IPS-18c (cell line): Measurements from ENCODE around the gene TRPV2.
"Not testable (repeated sequence)": the region's sequence is repeated elsewhere in the genome, so short reads cannot be mapped to it uniquely, and the experiment has no call there.

Experiments
- H3K4me3 ChIP-seq: 2 replicates; pipeline ENCODE4 v1.7.0; 2013; ENCODE audit warnings: low read depth, mild to moderate bottlenecking, low read length, moderate library complexity; ENCODE audit not compliant: insufficient read depth
- H3K9me3 ChIP-seq: one replicate; pipeline ENCODE4 v1.6.1; 2013; ENCODE audit warnings: mild to moderate bottlenecking, low read length, moderate library complexity; ENCODE audit not compliant: control insufficient read depth, insufficient read depth

Gene TRPV2

DNA sequence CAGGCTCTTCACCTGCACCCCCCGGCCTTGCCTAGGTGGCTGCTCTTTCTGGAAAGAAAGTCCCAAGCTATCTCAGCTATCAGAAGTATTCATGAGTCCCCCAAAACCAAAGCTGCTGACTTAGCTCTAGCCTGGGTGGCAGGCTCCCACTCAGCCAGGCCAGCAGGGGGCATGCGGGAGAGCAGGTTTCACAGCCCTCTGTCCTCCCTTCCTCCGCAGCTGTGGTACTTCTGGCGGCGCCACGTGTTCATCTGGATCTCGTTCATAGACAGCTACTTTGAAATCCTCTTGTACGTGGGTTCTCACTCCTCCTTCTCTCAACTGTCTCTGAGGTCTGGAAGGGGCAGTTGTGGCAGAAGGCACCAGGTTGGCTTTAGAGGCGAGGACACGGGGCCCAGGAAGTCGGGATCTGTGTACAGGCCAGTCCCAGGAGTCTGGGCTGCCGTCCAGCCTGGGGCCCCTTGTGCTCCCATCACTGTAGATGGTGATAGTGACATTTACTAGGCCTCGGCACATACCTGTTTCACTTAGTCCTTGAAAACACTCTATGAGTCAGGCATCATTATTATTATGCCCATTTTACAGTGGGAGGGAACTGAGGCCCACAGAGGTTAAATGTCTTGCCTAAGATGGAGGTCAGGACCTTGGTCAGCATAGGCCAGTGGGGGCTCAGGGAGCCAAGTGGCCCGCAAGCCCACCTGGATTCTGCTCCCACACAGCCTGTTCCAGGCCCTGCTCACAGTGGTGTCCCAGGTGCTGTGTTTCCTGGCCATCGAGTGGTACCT is 12.9 kb downstream of the TRPV2 start:
- Histone ChIP-seq H3K4me3 (no peak overlapping the region), H3K9me3 (no peaks in the 10 kb centered on the region)

- H3K4me3 ChIP-seq, result no peak overlapping the region
Observed at GRCh38 chr17:16429083-16429482, 13.7 kb downstream of the TRPV2 start.

GRCh38 chr17:16430650-16431049 is 15.3 kb downstream of the TRPV2 start:
- H3K4me3 ChIP-seq, result no peak overlapping the region
- H3K9me3 ChIP-seq, result no peaks in the 10 kb centered on the region

More at GRCh38 chr17:16429083-16429482, 13.7 kb downstream of the TRPV2 start:
- H3K9me3 ChIP-seq, result no peaks in the 10 kb centered on the region

GRCh38 chr17:16432017-16432416 is 16.6 kb downstream of the TRPV2 start:
- H3K9me3 ChIP-seq, result no peaks in the 10 kb centered on the region
- H3K4me3 ChIP-seq, result no peak overlapping the region

GRCh38 chr17:16433514-16433913 is 18.1 kb downstream of the TRPV2 start:
- no peaks in the 10 kb centered on the region for H3K9me3 ChIP-seq

GRCh38 chr17:16434662-16435061 is 19.3 kb downstream of the TRPV2 start:
- Histone ChIP-seq H3K4me3 (no peak overlapping the region), H3K9me3 (no peaks in the 10 kb centered on the region)

More at GRCh38 chr17:16433514-16433913, 18.1 kb downstream of the TRPV2 start:
- no peak overlapping the region for H3K4me3 ChIP-seq

DNA sequence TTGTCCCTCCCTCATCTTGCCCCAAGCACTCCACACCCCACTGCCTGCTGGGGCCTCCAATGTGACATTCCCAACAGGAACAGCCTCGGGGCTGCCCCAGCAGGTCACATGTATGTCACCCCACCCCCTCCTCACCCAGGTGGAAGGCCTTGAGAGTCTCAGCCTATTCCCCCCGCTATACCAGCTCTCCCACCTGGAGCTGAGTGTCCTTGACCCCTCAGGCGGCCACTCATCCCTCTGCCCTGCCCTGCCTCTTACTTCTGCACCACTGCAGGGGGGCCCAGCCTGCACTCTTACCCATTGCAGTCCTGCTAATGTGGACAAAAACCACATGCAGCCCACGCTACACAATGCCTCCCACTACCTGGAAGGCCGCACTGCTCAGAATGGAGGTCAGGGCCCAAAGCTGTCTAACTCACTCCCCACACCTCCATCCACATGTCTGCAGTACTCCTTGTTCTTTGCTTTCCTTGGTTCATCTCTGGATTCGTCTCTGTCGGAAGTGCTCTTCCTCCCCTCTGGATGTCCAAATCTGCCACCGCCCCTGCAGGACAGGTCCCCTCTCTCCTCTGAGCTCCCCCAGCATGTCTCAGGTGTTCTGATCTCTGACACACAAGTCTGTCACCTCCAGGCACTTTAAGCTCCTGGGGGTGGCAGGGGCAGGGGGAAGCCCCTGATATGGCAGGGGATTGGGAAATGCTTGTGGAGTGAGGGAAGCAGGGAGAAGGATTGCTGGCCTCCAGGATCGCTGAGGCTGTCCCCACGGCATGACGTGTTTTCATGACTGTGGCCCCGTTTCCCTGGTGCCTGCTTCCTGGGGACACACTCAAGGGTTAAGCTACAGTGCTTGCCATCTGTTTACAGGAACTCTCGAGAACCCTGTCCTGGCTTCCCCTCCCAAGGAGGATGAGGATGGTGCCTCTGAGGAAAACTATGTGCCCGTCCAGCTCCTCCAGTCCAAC is 20.8 kb downstream of the TRPV2 start:
- H3K4me3 ChIP-seq, result no peak overlapping the region

DNA sequence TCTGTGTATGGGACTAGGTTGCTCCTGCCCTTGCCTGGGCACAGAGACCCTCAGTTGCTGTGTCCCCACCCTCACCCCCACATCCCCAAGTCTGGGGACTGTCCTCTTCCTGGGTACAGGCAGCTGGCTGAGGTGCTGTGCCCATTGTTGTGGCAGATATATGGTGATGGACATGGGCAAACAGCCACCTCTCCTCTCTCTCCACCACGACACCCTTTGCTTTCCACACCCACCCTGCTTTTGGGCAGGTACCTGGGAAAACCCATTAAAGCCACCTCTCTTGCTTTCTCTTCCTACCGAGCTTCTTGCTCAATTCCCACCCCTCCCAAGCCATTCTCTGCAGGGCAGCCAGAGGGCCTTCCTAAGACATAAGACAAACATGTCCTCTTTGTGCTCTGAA is 21.7 kb downstream of the TRPV2 start:
- no peak overlapping the region for H3K4me3 ChIP-seq
- no peaks in the 10 kb centered on the region for H3K9me3 ChIP-seq

More for the DNA sequence above, 20.8 kb downstream of the TRPV2 start:
- H3K9me3 ChIP-seq, result no peaks in the 10 kb centered on the region

DNA sequence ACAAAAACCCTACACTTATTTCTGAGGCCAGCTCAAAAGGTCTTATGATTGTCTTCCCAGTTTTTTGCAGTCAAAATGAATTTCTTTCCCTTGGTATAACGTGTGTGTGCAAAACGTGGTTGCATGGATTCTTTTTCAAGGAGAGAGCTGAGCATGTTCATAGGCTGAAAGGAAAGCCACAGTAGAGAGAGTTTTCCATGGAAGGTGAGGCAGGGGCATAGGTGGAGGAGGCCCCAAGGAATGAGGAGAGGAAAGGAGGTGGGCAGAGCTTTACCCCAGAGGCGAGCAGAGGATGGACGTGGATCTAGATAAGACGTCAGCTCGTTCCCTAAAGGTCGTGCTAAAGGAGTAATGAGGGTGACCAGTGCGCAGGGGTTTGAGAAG is 22.8 kb downstream of the TRPV2 start:
- Histone ChIP-seq H3K4me3 (peak overlapping the region; percentile 62), H3K9me3 (no peaks in the 10 kb centered on the region)

GRCh38 chr17:16438557-16439302 is 23.4 kb downstream of the TRPV2 start:
- Histone ChIP-seq H3K4me3 (peak overlapping the region; percentile 97), H3K9me3 (no peaks in the 10 kb centered on the region)

DNA sequence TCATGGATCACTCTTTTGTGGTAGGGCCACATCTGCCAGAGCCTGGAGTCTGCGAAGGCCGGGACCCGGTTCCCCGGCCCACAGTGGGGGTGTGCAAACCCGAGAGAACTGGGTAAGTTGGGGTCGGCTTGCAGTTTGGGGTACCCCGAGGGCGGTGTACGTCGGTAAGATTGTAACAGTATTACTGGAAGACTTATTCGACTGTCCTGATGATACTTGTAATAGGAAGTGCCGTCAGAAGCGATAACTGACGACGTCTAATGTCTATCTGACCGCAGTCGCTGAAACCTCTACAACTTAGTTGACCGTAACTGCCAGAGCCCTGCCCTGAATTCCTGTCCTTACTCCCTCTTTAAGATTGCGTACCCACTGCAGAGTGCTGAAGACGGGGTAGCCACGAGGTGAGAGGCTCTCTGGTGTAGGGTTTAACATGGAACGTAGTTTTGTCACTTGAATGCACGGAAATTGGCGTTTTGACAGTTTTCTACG is 24.0 kb downstream of the TRPV2 start:
- peak overlapping the region; percentile 97 for H3K4me3 ChIP-seq

DNA sequence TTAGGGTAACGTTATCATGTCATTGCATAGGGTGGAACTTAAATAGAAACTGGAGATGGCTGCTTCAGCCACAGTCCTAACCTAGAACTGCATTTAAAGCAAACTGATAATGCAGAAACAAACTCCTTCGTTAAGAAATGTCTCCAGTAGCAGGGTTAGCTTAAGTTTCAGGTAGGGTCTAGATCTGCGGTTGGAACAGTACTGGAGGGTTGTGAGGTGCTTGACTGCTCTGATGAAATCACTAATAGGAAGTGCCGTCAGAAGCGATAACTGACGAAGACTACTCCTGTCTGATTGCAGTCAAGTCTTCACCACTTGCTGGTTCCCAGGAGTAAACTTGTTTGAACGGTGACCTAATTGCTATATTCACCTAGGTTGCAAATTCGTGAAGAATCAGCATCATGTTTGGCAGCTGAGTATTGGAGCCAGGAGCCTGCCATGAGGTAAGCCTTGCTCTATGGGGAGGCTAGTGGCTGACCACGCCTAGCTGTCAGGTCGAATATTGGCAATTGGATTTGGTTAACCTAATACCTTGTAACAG is 24.5 kb downstream of the TRPV2 start:
- Histone ChIP-seq H3K9me3 (no peaks in the 10 kb centered on the region), H3K4me3 (peak overlapping the region; percentile 97)

More for the DNA sequence above, 24.0 kb downstream of the TRPV2 start:
- H3K9me3 ChIP-seq, result no peaks in the 10 kb centered on the region

DNA sequence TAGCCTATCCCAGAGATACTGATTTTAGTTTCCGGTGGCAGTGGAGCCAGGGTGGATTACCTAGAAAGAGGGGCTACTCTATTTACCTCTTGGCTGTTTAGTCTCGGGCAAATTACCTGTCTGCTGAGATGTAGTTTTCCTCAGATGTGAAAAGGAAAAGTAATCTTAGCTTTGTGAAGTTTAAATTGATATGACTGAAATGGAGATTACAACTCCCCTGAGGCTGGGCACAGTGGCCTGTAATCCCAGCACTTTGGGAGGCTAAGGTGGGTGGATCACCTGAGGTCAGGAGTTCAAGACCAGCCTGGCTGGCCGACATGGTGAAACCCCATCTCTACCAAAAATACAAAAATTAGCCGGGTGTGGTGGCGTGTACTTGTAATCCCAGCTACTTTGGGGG is 25.0 kb downstream of the TRPV2 start:
- not testable (repeated sequence) for H3K9me3 ChIP-seq
- peak overlapping the region; percentile 97 for H3K4me3 ChIP-seq

- H3K4me3 ChIP-seq, result 0 out of 2 replicates have a peak overlapping the region, but pooled peaks have one; percentile 97
- no peaks in the 10 kb centered on the region for H3K9me3 ChIP-seq
Observed at GRCh38 chr17:16440901-16441629, 25.7 kb downstream of the TRPV2 start.

- Histone ChIP-seq H3K4me3 (no peak overlapping the region), H3K9me3 (no peaks in the 10 kb centered on the region)
Observed at GRCh38 chr17:16442141-16442540, 26.8 kb downstream of the TRPV2 start.
